GM18517 (cell line): ENCODE measurements around the gene BCOR.

Experiments used
- ATAC-seq: cut with Tn5 transposase; IDR thresholded peaks from one replicate; pipeline ENCODE4 v1.9.1; 2021; ENCODE audit warnings: mild to moderate bottlenecking, moderate library complexity; ENCODE audit not compliant: unreplicated experiment

Gene BCOR

DNA sequence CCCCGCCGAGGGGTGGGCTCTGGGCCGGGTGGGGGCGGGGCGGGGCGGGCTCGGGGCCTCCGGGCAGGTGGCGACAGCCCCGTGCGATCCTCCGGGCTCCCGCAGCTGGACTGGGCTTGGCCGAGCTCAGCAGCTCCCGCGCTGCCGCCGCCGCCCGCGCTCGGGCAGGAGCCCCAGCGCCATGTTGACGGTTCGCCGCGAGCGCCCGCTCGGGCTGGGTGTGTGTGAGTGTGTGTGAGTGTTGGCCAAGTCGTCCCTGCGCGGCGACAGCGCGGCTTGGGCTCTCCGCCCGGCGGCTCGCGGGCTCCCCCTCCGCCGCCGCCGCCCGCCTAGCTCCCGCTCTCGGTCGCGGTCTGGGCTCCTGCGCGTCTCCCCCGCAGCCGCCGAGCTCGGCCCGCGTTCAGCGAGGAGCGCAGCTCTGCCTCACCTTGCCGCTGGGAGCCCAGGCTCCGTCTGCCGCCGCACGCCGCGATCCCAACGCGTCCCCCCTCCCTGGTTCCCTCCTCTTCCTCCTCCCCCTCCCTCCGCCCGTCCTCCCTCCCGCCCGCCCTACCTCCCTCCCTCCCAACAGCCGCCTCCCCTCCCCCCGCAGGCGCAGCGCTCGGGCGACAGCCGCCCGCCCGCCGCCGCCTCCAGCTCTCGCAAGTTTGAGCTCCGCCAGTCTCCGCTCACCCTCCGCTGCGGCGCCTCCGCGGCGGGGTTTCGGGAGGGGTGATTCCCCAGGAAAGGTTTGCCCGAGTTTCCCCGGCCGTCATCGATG, at the start of gene BCOR:
TSS of gene BCOR (minus strand) at position 455 of the 760 bp plus-strand sequence. CDS start 20,029 bp downstream, outside the sequence.
- ATAC-seq, result peak; percentile 29

GRCh38 chrX:40147126-40147952, 49.6 kb upstream of the BCOR start:
- no peak for ATAC-seq

DNA sequence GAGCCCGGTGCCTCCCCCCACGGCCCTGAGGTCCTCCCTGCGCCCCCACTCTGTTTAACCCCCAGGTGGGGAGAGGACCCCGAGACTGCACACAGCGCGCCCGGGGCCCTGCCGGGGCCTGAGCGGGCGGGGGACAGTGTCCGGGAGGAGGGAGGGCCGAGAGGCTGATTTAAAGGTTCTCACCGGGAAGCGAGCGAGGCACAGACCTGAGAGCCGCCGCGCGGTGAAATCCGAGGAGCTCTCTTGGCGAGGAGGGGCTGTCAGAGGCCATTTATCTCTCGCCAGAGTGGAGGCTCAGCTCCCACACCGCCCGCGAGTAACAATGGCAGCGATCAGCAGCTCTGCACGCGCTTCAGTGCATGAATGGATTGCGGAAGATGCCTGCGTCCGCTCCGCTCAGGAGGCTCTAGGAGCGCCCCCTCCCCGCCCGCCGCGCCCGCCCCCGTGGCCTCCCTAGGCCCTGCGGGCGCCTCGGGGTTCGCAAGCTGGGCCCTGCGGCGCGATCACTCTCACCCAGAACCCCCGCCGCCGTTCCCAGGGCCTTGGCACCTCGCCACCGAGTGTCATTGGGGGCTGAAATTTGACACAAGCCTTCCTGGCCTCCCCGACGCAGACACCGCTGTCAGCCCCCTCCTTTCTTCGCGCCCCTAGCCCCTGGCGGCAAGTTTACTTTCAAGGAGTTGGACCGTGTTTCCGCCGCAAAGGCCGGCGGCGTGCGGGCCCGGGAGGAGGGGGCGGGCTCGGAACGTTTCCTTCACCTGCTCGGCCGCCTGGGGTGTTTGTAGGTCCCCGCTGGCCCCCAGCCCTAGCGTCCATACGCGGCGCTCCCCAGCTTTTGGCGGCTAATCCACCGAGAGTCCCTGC, 48.7 kb upstream of the BCOR start:
- ATAC-seq, result no peak

DNA sequence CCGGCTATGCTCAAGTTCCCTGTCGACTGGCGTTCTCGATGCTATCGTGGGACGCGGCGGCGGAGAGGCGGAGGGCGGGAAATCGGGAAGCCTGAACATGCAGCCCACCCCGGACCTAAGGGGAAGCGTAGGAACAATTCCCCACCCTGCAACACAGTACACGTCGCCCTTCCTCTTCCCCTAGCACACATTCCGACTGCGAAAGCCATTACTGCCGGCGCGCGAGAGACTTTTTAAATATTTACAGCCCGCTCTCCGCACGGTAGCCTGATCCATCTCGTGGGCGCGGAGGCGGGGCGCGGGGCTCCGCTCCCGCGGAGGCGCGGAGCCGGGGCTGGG, 48.1 kb upstream of the BCOR start:
- no peak for ATAC-seq

DNA sequence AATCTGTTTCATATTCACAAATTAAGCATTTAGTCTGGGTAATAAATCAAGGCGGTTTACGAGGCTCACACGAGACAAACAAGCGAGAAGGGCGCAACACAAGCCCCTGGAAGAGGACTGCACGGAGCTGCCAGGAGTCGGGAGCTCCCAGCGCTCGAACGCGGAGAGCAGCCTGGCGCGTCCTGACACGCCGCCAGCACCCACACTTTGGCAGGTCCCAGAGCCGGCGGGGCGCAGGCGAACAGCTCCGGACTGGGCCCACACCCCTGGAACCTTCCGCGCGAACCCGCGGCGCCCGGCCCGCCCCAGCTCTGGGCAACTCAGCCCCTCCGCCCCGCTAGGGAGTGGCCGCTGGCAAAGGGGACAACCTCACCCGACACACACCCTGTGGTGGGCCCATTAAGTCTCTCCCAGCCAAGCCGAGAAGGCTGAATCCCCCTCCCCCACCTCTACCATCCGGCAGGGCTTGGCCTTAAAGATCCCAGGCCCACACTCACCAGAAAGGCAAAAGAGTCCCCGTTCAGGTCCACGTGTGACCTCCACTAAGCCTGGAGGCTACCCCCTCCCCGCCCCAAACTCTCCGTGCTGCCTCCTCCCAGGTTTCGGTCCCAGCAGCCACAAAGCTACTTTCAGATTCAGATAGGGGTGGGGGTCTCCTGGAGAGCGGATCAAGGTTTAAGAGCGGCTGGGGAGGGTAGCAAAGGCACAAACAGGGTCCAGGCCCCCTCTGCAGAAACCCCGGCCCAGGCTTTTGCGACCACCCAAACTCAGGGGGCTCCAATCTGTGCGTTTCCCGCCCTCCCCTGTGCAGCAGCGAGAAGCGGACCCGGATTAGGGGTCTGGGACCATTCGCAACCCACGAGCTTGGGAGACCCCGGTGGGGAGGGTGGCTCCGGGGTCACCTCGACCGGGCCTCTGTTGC, 47.5 kb upstream of the BCOR start:
- ATAC-seq, result no peak

DNA sequence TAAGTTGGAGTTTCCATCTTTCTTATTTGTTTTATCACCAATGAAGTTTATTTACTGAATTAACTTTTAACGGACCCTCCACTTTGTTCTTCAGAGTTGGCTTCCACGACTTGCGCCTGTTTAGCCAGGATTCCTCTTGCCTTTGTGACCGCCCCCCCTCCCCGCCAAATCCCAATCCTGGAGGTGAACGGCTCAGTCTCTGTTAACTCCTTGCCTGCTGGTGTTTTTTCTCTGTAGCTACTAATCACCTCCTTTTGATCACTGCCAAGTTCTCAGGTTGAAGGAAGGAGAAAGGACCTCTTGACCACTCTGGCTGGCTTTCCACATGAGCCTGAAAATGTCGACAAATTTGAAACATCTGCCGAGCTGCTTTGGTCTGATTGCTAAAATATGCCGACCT, 46.8 kb upstream of the BCOR start:
- ATAC-seq, result no peak

DNA sequence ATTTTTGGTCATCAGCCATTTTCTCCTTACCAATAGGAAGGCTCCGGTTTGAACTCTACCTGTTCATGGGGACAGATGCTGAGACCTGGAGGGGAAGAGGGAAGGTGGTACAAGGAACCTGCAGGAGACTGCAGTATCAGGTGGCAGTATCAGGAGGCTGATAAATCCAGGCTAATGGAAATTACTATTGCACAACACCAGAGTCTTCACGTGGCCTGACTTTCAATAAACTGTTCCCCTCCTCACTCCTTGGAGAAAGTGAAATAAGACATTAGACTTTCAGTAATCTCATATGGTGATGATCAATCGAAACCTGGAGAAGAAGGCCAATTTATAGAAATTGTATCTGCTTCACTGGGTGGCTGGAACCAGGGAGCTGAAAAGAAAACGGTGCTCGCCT, 46.2 kb upstream of the BCOR start:
- no peak for ATAC-seq

DNA sequence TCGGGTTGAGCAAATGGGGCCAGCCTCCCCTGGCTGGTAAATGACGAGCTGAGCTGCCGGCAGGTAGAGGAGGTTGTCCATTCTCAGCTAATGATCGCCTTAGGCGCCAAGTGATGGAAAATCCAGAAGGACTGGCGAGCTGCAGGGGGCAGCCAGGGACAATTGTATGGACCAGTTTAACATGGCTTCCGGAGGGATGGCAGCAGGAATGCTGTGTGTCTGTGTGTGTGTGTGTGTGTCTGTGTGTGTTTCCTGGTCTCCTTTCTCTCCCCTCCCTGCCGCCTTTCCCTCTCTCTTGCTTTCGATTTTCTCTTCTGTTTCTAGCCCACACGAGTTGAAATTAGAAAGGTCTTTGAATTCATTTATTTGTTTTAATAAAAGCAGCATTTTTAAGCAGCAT, 45.2 kb upstream of the BCOR start:
- ATAC-seq, result no peak

DNA sequence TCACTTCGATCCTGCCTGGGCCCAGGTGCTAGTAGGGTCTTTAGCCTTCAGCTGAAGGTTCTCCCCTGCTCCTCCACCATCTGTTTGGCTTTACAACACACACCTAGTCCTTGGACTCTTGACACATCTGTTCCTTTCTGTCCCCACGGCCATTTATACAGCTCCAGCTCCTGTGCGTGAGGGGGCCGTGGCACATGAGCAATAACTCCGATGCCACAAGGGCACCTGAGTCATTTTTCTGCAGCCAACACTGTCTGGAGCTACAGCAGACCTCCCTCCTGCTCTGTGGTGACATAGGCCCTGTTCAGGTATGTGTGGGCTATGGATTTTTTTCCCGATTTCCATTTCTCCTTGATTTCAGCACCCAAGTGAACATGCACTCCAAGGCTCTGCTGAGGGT, 44.7 kb upstream of the BCOR start:
- no peak for ATAC-seq

DNA sequence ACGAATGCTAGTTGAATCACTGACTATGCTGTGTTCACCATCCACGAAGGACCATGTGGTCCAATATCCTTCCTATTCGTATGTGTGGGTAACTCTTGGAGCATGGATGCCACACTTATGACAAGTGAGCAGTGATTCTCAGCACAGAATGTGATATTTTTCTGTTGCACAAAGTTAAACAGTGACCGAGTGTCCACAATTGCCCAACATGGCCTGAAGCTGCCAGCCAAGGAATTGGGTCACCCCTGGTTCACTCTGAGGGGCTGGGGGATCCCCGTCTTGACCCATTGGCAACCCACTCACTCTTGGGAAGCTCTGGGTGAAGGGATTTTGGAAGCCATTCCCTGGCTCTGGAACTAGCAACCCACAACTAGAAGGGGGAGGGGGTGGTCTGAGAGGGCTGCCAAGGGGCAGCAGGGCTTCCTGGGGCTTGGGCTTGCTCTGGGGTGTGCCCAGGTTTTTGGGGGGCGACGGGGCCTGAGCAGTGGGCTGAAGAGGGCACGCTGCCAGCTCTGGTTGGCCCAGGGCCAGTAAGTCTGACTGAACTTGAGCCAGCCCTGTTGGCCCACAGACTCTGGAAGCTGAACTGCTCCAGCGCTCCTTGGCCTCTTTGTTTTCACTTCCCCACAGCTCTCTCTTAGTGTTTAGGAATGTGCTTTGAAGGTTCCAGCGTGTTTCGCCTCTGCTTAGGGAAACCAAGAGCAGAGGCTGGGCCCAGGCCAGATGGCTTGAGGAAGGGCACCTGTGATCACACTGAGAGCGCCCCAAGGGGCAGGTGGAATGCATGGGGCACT, 43.1 kb upstream of the BCOR start:
- ATAC-seq, result no peak

DNA sequence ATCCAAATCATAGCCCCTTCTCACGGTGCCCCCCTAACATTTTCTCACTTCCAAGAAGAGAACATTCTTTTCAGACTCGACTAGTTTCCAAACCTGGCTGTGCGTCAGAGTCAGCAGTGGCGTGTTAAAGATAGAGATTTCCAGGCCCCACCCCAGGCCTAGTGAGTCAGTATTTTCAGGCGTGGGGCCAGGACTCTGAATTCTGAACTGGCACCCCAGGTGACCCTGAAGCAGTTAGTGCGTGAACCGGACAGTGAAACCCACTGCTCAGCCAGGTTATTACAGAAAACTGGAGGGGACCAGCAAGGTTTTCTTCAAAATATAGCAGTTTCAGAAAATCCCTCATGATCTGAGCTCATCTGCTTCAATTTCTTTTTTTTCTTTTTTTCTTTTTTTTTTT, 35.0 kb upstream of the BCOR start:
- no peak for ATAC-seq

- no peak for ATAC-seq
Observed at GRCh38 chrX:40131654-40132337, 34.0 kb upstream of the BCOR start.

GRCh38 chrX:40130207-40130606, 32.4 kb upstream of the BCOR start:
- ATAC-seq, result no peak

DNA sequence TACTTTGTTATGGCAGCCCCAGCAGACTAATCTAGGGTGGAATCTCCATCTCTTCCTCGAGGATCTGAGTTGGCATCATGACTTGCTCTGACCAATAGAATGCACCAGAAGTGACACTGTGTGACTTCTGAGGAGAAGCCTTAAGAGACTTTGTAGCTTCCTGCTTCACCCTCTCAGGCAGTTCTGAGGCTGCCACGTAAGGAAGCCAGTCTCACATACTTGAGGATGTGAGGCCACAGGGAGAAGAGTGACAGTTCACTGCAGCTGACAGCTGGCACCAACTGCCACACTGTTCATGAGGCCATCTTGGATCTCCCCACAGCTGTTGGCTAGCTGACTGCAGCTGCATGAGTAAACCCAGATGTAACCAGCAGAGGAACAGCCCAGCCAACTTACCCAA, 29.3 kb upstream of the BCOR start:
- ATAC-seq, result no peak

GRCh38 chrX:40122487-40122886, 24.7 kb upstream of the BCOR start:
- ATAC-seq, result no peak

- no peak for ATAC-seq
Observed at GRCh38 chrX:40121618-40122017, 23.9 kb upstream of the BCOR start.

DNA sequence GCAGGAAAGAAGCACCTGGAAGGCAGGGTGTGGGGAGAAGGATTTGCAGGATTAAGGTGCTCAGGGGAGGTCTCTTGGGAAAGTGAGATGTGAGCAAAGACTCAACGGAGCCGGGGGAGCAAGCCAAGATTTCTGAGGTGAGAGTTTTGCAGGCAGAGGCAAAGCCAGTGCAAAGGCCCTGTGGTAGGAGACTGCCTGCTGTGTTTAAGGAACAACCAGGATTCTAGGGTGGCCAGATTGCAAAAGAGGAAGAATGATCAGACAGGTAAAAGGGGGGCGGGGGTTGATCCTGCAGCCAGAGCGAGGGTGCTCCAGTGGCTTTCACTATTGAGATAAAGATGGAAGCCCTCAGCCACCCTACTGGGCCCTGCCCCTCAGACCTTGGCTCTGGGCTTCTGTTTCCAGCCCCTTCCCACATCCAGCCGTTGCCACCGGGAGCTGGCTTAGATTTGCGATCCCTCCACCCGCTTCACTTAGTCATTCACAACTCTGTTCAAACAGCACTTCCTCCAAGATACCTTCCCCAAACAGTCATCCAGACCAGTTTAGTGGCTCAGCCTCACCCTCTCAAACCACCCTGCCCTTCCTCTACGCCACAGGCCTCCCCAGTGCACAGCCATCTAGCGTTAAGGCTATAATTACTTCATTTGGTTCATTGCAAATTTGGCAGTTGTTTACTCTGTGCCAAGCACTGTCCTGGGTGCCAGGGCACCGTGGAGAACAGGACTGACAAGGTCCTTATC, 23.3 kb upstream of the BCOR start:
- no peak for ATAC-seq

GRCh38 chrX:40117715-40118285, 20.0 kb upstream of the BCOR start:
- ATAC-seq, result no peak
